Activated CD8-positive, alpha-beta memory T cell treated with anti-CD3 and anti-CD28 coated beads for 1 hour (primary cell): ENCODE results near the gene KANSL1.
"Not testable (repeated sequence)": the region's sequence is repeated elsewhere in the genome, so short reads cannot be mapped to it uniquely, and the experiment has no call there.

Experiments
- DNase-seq, 2 donors: peaks; one replicate each; pipeline ENCODE4 v3.0.0-alpha.2; 2020; ENCODE audit warnings: low read depth in 1 of 2; ENCODE audit errors: extremely low read depth in 1 of 2

Gene KANSL1

DNA sequence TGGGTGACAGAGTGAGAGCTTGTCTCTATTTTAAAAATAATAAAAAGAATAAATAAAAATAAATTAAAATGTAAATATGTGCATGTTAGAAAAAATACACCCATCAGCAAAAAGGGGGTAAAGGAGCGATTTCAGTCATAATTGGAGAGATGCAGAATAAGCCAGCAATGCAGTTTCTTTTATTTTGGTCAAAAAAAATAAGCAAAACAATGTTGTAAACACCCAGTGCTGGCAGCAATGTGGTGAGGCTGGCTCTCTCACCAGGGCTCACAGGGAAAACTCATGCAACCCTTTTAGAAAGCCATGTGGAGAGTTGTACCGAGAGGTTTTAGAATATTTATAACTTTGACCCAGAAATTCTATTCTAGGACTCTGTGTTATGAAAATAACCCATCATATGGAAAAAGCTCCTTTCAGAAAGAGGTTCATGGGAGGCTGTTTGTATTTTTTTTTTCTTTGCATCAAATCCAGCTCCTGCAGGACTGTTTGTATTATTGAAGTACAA lies 185.7 kb downstream of the KANSL1 start:
- no peak for DNase-seq

DNA sequence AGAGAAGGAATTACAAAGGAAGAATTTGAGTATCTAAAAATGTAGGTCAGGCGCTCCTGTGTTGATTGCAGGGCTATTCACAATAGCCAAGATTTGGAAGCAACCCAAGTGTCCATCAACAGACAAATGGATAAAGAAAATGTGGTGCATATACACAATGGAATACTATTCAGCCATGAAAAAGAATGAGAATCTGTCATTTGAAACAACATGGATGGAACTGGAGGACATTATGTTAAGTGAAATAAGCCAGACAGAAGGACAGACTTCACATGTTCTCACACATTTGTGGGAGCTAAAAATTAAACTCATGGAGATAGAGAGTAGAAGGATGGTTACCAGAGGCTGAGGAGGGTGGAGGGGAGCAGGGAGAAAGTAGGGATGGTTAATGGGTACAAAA lies 187.1 kb downstream of the KANSL1 start:
- not testable (repeated sequence) for DNase-seq

- DNase-seq: no peak
Observed at GRCh38 chr17:46003907-46004748, 189.1 kb downstream of the KANSL1 start.

DNA sequence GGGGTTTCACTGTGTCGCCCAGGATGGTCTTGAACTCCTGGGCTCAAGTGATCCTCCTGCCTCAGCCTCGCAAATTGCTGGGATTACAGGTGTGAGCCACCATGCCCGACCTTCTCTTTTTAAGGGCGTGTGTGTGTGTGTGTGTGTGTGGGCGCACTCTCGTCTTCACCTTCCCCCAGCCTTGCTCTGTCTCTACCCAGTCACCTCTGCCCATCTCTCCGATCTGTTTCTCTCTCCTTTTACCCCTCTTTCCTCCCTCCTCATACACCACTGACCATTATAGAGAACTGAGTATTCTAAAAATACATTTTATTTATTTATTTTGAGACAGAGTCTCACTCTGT lies 190.3 kb downstream of the KANSL1 start:
- no peak for DNase-seq

GRCh38 chr17:46002311-46002972 lies 190.8 kb downstream of the KANSL1 start:
- DNase-seq: peak; percentile 38 to 53

GRCh38 chr17:46001390-46002310 lies 191.6 kb downstream of the KANSL1 start:
- DNase-seq: no peak

GRCh38 chr17:46000757-46001156 lies 192.5 kb downstream of the KANSL1 start:
- DNase-seq: no peak

GRCh38 chr17:46000292-46000691 lies 192.9 kb downstream of the KANSL1 start:
- DNase-seq: no peak

- no peak for DNase-seq
Observed at GRCh38 chr17:45999900-46000290, 193.3 kb downstream of the KANSL1 start.

GRCh38 chr17:45998987-45999899 lies 194.0 kb downstream of the KANSL1 start, which contains the start of gene STH:
Gene STH, plus strand, starts transcription at chr17:45999250. Its CDS starts 30 bp downstream, at chr17:45999280.
- no peak for DNase-seq

- DNase-seq: no peak
Observed at GRCh38 chr17:45997624-45998023, 195.6 kb downstream of the KANSL1 start.

GRCh38 chr17:45997166-45997565 lies 196.1 kb downstream of the KANSL1 start:
- DNase-seq: no peak

DNA sequence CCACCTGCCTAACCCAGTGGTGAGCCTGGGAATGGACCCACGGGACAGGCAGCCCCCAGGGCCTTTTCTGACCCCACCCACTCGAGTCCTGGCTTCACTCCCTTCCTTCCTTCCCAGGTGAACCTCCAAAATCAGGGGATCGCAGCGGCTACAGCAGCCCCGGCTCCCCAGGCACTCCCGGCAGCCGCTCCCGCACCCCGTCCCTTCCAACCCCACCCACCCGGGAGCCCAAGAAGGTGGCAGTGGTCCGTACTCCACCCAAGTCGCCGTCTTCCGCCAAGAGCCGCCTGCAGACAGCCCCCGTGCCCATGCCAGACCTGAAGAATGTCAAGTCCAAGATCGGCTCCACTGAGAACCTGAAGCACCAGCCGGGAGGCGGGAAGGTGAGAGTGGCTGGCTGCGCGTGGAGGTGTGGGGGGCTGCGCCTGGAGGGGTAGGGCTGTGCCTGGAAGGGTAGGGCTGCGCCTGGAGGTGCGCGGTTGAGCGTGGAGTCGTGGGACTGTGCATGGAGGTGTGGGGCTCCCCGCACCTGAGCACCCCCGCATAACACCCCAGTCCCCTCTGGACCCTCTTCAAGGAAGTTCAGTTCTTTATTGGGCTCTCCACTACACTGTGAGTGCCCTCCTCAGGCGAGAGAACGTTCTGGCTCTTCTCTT lies 196.8 kb downstream of the KANSL1 start:
- DNase-seq: no peak

- DNase-seq: no peak
Observed at GRCh38 chr17:45995627-45996270, 197.5 kb downstream of the KANSL1 start.

DNA sequence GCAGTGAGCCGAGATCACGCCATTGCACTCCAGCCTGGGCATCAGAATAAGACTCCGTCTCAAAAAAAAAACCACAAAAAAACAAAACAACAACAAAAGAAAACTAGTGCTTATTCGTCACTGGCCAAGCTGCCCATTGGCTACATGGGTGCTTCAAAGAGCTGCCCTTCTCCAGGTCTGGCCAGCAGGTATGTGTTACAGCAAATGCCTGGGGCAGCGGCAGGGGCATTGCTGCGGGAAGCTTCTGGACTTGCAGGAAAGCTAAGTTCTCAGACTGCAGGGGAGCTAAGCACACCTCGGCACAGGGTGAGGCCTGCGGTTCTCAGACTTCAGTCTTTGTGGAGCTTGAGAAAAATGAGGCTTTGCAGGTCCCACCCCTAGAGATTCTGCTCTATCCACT lies 198.2 kb downstream of the KANSL1 start:
- DNase-seq: no peak

DNA sequence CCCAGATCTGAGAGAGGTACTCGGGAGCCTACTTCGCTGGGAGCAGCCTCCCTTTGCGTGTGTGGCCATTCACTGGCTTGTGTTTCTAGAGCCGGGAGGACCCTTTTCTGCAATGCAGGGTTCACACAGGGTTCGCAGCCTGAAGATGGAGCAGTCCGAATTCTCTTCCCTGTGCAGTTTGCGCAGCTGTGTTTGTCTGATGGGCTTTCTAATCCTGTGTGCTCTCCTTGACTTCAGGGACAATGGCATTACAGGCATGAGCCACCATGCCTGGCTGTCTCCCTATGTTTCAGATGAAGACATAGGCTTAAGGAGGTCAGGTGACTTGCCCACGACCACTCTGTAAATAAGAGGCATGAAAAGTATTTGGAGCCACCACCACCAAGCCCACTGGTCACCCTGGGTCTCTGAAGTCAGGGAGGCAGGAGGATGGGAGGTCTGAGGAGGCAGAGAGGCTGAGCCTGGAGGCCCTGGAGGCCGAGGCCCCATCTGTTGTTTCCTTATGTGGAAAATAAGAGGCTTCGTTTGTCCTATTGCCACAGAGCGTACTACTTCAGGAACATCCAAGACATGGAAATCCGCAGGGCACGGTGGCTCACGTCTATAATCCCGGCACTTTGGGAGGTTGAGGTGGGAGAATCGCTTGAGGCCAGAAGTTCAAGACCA lies 199.1 kb downstream of the KANSL1 start:
- DNase-seq: no peak

- no peak for DNase-seq
Observed at GRCh38 chr17:45992904-45993303, 200.3 kb downstream of the KANSL1 start.

DNA sequence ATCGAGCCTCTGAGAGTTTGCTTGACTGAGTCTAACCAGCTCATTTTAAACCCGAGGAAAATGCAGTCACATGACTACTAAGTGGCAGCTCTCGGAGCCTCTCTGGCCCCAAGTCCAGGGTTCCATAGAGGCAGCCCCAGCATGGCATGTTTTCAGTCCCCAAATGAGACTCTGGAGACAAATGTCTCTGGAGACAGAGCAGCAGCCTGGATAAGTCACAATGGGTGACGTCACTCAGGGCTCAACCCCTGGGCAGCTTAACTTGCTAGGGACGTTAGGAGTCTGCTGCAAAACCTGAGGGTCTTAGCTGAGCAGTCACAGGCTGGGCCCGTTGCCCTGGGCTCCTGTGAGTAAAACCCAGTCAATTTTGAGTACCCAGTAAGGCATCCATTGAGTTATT lies 201.1 kb downstream of the KANSL1 start:
- DNase-seq: no peak

- no peak for DNase-seq
Observed at GRCh38 chr17:45991341-45991740, 201.9 kb downstream of the KANSL1 start.
